ENCODE results near the gene NUB1. TPM values are rescaled to one million over a fixed set of nuclear protein-coding genes. Genes with fewer than 3 reads are reported as not detected.
A peak's percentile ranks its signal among the peaks of the same experiment; 100 is the strongest.

Gene NUB1
- total RNA-seq, 4 donors from 2014 or later, result 16.8 to 46.7 (median 26.1) TPM

GRCh38 chr7:151423226-151423625, 81.6 kb downstream of the NUB1 start:
- WGBS, 2 donors, result 68 to 71% methylated on average over 7 of the region's 7 CpGs
- Histone ChIP-seq H3K27ac (no peak overlapping the region), H3K27me3 (peaks cover 0 to 14% (median 0%) of the 10 kb centered on the region in 4 donors), H3K36me3 (no peaks in the 10 kb centered on the region), H3K9me3 (peaks cover 0 to 25% (median 15%) of the 10 kb centered on the region in 3 donors), H3K4me3 (no peak overlapping the region), H3K4me1 (peaks cover 0 to 29% (median 16%) of the 10 kb centered on the region in 3 donors)
- intact Hi-C loops (cut with DNase I), result no loop called here
- no peak for DNase-seq
- TF ChIP-seq POLR2A (IDR thresholded peaks at IDR 0.05) (no peak), CTCF (IDR thresholded peaks at IDR 0.05) (no peak)

GRCh38 chr7:151423936-151424335, 82.3 kb downstream of the NUB1 start:
- TF ChIP-seq POLR2A (IDR thresholded peaks at IDR 0.05), result no peak
- TF ChIP-seq CTCF (IDR thresholded peaks at IDR 0.05), result no peak
- 81 to 87% methylated on average over 5 of the region's 5 CpGs for WGBS, 2 donors
- peak overlapping the region in 1 of 4 donors; percentile 23 for H3K27ac ChIP-seq
- peaks cover 0 to 23% (median 15%) of the 10 kb centered on the region in 3 donors for H3K9me3 ChIP-seq
- H3K27me3 ChIP-seq, result peaks cover 0 to 19% (median 0%) of the 10 kb centered on the region in 4 donors
- intact Hi-C loops (cut with DNase I), result no loop called here
- no peaks in the 10 kb centered on the region for H3K36me3 ChIP-seq
- no peak for DNase-seq
- H3K4me1 ChIP-seq, result peaks cover under 1 to 35% (median 16%) of the 10 kb centered on the region in 3 donors
- H3K4me3 ChIP-seq, result no peak overlapping the region

GRCh38 chr7:151424799-151425198, 83.2 kb downstream of the NUB1 start:
- peaks cover 0 to 19% (median 0%) of the 10 kb centered on the region in 4 donors for H3K27me3 ChIP-seq
- peak overlapping the region in 2 of 4 donors; percentile 85 to 88 for H3K27ac ChIP-seq
- 66 to 67% methylated on average over 5 of the region's 5 CpGs for WGBS, 2 donors
- no peak for TF ChIP-seq POLR2A (IDR thresholded peaks at IDR 0.05)
- no peak for TF ChIP-seq CTCF (IDR thresholded peaks at IDR 0.05)
- H3K9me3 ChIP-seq, result peaks cover 0 to 15% (median 12%) of the 10 kb centered on the region in 3 donors
- H3K4me3 ChIP-seq, result no peak overlapping the region
- intact Hi-C loops (cut with DNase I), result no loop called here
- peaks cover 6 to 44% (median 20%) of the 10 kb centered on the region in 3 donors for H3K4me1 ChIP-seq
- H3K36me3 ChIP-seq, result no peaks in the 10 kb centered on the region
- no peak for DNase-seq

GRCh38 chr7:151425670-151426440, 84.2 kb downstream of the NUB1 start:
- no peaks in the 10 kb centered on the region for H3K36me3 ChIP-seq
- H3K9me3 ChIP-seq, result peaks cover 0 to 10% (median 8%) of the 10 kb centered on the region in 3 donors
- no peak for DNase-seq
- peak overlapping the region; percentile 41 to 88 (median 76) for H3K27ac ChIP-seq
- no peak for TF ChIP-seq CTCF (IDR thresholded peaks at IDR 0.05)
- no peak for TF ChIP-seq POLR2A (IDR thresholded peaks at IDR 0.05)
- peaks cover 6 to 49% (median 20%) of the 10 kb centered on the region in 3 donors for H3K4me1 ChIP-seq
- H3K4me3 ChIP-seq, result peak overlapping the region in 1 of 4 donors; percentile 16
- 45 to 56% methylated on average over 6 to 7 of the region's 7 CpGs for WGBS, 2 donors
- peaks cover 0 to 19% (median 0%) of the 10 kb centered on the region in 4 donors for H3K27me3 ChIP-seq
- intact Hi-C loops (cut with DNase I), result no loop called here

GRCh38 chr7:151426441-151426903, 84.9 kb downstream of the NUB1 start:
- Histone ChIP-seq H3K36me3 (no peaks in the 10 kb centered on the region), H3K27ac (peak overlapping the region; percentile 41 to 88 (median 76)), H3K4me1 (peaks cover 6 to 49% (median 20%) of the 10 kb centered on the region in 3 donors), H3K9me3 (peaks cover 0 to 10% (median 8%) of the 10 kb centered on the region in 3 donors), H3K4me3 (peak overlapping the region in 1 of 4 donors; percentile 16), H3K27me3 (peaks cover 0 to 19% (median 0%) of the 10 kb centered on the region in 4 donors)
- TF ChIP-seq CTCF (IDR thresholded peaks at IDR 0.05) (no peak), POLR2A (IDR thresholded peaks at IDR 0.05) (no peak)
- intact Hi-C loops (cut with DNase I), result no loop called here
- 43 to 48% methylated on average over 12 to 14 of the region's 14 CpGs for WGBS, 2 donors
- no peak for DNase-seq
